WTC11 (cell line): ENCODE results near the gene DPP10. TPM values are rescaled to one million over a fixed set of nuclear protein-coding genes. Genes with fewer than 3 reads are reported as not detected.

ENCODE experiments used
- ATAC-seq: fragments of 200-7000 bp; cut with Tn5 transposase; 2 replicates; pipeline ENCODE4 v1.10.0; 2021; ENCODE audit warnings: mild to moderate bottlenecking, moderate library complexity
- CTCF ChIA-PET: fragments of 300-600 bp; sonication (Branson Sonifier 250); formaldehyde crosslinking; loops from one replicate; lab custom pipeline; 2021; ENCODE audit warnings: antibody characterized with exemption; lab: Charles Lee
- POLR2A ChIA-PET: fragments of 350-600 bp; sonication (Branson Sonifier 250); formaldehyde crosslinking; loops from one replicate; lab custom pipeline; 2021; ENCODE audit warnings: antibody characterized with exemption; lab: Charles Lee
- DNase-seq: peaks from one replicate; pipeline ENCODE4 v3.0.0; 2021; ENCODE audit warnings: low spot score
- H3K27ac Mint-ChIP-seq: 2 replicates; pipeline ENCODE4 v1.8.0; 2021; ENCODE audit warnings: mixed read lengths
- H3K27me3 Mint-ChIP-seq: 2 replicates; pipeline ENCODE4 v1.8.0; 2021; ENCODE audit warnings: low read depth, mild to moderate bottlenecking, moderate library complexity, mixed read lengths
- H3K36me3 Mint-ChIP-seq: 2 replicates; pipeline ENCODE4 v1.8.0; 2021; ENCODE audit warnings: mixed read lengths
- H3K4me1 Mint-ChIP-seq: 2 replicates; pipeline ENCODE4 v1.8.0; 2022; ENCODE audit warnings: mixed read lengths
- H3K4me3 Mint-ChIP-seq: 2 replicates; pipeline ENCODE4 v1.8.0; 2021; ENCODE audit warnings: mild to moderate bottlenecking, moderate library complexity, mixed read lengths
- H3K9me3 Mint-ChIP-seq: 2 replicates; pipeline ENCODE4 v1.8.0; 2021; ENCODE audit warnings: mixed read lengths
- ATF1 ChIP-seq: sonication (generic); formaldehyde crosslinking; IDR thresholded peaks from 2 replicates; pipeline ENCODE4 v1.8.1; 2023; ENCODE audit warnings: mild to moderate bottlenecking, moderate library complexity, missing genetic modification reagents
- ATF3 ChIP-seq: sonication (generic); formaldehyde crosslinking; conservative IDR thresholded peaks from 2 replicates; pipeline ENCODE4 v1.8.1; 2022; ENCODE audit warnings: mild to moderate bottlenecking, missing genetic modification reagents
- CREM ChIP-seq: sonication (generic); formaldehyde crosslinking; IDR thresholded peaks from 2 replicates; pipeline ENCODE4 v1.8.1; 2022; ENCODE audit warnings: mild to moderate bottlenecking, missing genetic modification reagents, moderate library complexity
- ESRRA ChIP-seq: sonication (generic); formaldehyde crosslinking; IDR thresholded peaks from 2 replicates; pipeline ENCODE4 v1.8.1; 2022; ENCODE audit warnings: mild to moderate bottlenecking, missing genetic modification reagents, borderline replicate concordance
- FOXJ3 ChIP-seq: sonication (generic); formaldehyde crosslinking; IDR thresholded peaks from 2 replicates; pipeline ENCODE4 v1.9.0; 2021; ENCODE audit warnings: missing genetic modification reagents, mild to moderate bottlenecking, borderline replicate concordance
- FOXP4 ChIP-seq: sonication (generic); formaldehyde crosslinking; IDR thresholded peaks from 2 replicates; pipeline ENCODE4 v1.8.0; 2022; ENCODE audit warnings: mild to moderate bottlenecking, missing genetic modification reagents
- GRHL2 ChIP-seq: fragments of 250-450 bp; sonication (Bioruptor Pico); IDR thresholded peaks from 2 replicates; pipeline ENCODE4 v1.8.0; 2022; ENCODE audit warnings: mild to moderate bottlenecking, moderate library complexity; ENCODE audit not compliant: insufficient replicate concordance, severe bottlenecking
- GTF2I ChIP-seq: fragments of 250-450 bp; sonication (Bioruptor Pico); conservative IDR thresholded peaks from 2 replicates; pipeline ENCODE4 v1.4.0; 2021; ENCODE audit warnings: mild to moderate bottlenecking
- KAT7 ChIP-seq: sonication (generic); formaldehyde crosslinking; IDR thresholded peaks from 2 replicates; pipeline ENCODE4 v1.8.1; 2023; ENCODE audit warnings: missing genetic modification reagents, mild to moderate bottlenecking, borderline replicate concordance
- NFATC4 ChIP-seq: fragments of 250-450 bp; sonication (Bioruptor Pico); IDR thresholded peaks from 2 replicates; pipeline ENCODE4 v1.9.0; 2021; ENCODE audit warnings: mild to moderate bottlenecking
- NR2C2 ChIP-seq: sonication (generic); formaldehyde crosslinking; IDR thresholded peaks from 2 replicates; pipeline ENCODE4 v1.8.0; 2022; ENCODE audit warnings: mild to moderate bottlenecking, missing genetic modification reagents
- PRRX2 ChIP-seq: fragments of 250-450 bp; sonication (Bioruptor Pico); IDR thresholded peaks from 2 replicates; pipeline ENCODE4 v1.8.0; 2021; ENCODE audit warnings: mild to moderate bottlenecking
- SOX15 ChIP-seq: fragments of 250-450 bp; sonication (Bioruptor Pico); IDR thresholded peaks from 2 replicates; pipeline ENCODE4 v1.9.0; 2021; ENCODE audit warnings: mild to moderate bottlenecking
- TP53 ChIP-seq: sonication (generic); formaldehyde crosslinking; IDR thresholded peaks from 2 replicates; pipeline ENCODE4 v1.8.1; 2023; ENCODE audit warnings: mild to moderate bottlenecking, missing genetic modification reagents
- ZBTB21 ChIP-seq: sonication (generic); formaldehyde crosslinking; IDR thresholded peaks from 2 replicates; pipeline ENCODE4 v1.8.1; 2023; ENCODE audit warnings: mild to moderate bottlenecking, missing genetic modification reagents, borderline replicate concordance
- ZMAT4 ChIP-seq: fragments of 250-450 bp; sonication (Bioruptor Pico); IDR thresholded peaks from 2 replicates; pipeline ENCODE4 v1.9.0; 2021; ENCODE audit warnings: mild to moderate bottlenecking
- ZNF121 ChIP-seq: sonication (generic); formaldehyde crosslinking; IDR thresholded peaks from 2 replicates; pipeline ENCODE4 v1.8.0; 2023; ENCODE audit warnings: missing genetic modification reagents
- ZNF263 ChIP-seq: sonication (generic); formaldehyde crosslinking; IDR thresholded peaks from 2 replicates; pipeline ENCODE4 v1.8.1; 2022; ENCODE audit warnings: low read depth, mild to moderate bottlenecking, moderate library complexity, missing genetic modification reagents
- ZNF425 ChIP-seq: fragments of 250-450 bp; sonication (Bioruptor Pico); conservative IDR thresholded peaks from 2 replicates; pipeline ENCODE4 v1.9.0; 2021; ENCODE audit warnings: mild to moderate bottlenecking
- total RNA-seq: library from RNA; stranded (reverse); gene quantifications from 3 replicates; pipeline ENCODE4 v1.2.3, GENCODE V29; 2021
- TF ChIP-seq, protein P1 (sequence below): sonication (generic); formaldehyde crosslinking; IDR thresholded peaks from 2 replicates; pipeline ENCODE4 v1.8.0; 2022; ENCODE audit warnings: missing genetic modification reagents
- TF ChIP-seq, protein P2 (sequence below): sonication (generic); formaldehyde crosslinking; IDR thresholded peaks from 2 replicates; pipeline ENCODE4 v1.8.0; 2022; ENCODE audit warnings: mild to moderate bottlenecking, missing genetic modification reagents
- TF ChIP-seq, protein P3 (sequence below): fragments of 200-600 bp; IDR thresholded peaks from 2 replicates; pipeline ENCODE4 v1.8.0; 2022; ENCODE audit warnings: antibody characterized with exemption

DPP10 gene
- total RNA-seq, 1 experiment from 2014 or later: 4.0 TPM

DNA sequence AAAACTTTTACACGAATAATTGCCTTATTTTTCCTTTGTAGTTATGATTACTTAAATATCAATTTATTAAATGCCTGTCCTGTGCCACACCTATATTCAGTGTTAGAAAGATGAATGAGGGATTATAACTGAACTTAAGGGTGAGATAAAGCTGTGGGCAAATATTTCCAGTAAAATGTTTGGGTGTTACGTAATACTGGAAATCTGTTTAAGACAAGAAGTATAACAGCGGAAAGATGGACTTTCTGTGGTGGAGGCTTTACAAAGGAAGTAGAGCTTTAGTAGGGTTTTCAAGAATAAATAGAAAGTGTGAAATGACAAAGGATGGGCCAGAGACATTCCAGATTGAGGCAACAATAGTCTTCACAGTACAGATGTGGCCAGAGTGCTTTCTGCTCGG lies 927.0 kb downstream of the DPP10 start (continued):
- TF ChIP-seq, protein P1, sequence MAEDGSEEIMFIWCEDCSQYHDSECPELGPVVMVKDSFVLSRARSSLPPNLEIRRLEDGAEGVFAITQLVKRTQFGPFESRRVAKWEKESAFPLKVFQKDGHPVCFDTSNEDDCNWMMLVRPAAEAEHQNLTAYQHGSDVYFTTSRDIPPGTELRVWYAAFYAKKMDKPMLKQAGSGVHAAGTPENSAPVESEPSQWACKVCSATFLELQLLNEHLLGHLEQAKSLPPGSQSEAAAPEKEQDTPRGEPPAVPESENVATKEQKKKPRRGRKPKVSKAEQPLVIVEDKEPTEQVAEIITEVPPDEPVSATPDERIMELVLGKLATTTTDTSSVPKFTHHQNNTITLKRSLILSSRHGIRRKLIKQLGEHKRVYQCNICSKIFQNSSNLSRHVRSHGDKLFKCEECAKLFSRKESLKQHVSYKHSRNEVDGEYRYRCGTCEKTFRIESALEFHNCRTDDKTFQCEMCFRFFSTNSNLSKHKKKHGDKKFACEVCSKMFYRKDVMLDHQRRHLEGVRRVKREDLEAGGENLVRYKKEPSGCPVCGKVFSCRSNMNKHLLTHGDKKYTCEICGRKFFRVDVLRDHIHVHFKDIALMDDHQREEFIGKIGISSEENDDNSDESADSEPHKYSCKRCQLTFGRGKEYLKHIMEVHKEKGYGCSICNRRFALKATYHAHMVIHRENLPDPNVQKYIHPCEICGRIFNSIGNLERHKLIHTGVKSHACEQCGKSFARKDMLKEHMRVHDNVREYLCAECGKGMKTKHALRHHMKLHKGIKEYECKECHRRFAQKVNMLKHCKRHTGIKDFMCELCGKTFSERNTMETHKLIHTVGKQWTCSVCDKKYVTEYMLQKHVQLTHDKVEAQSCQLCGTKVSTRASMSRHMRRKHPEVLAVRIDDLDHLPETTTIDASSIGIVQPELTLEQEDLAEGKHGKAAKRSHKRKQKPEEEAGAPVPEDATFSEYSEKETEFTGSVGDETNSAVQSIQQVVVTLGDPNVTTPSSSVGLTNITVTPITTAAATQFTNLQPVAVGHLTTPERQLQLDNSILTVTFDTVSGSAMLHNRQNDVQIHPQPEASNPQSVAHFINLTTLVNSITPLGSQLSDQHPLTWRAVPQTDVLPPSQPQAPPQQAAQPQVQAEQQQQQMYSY: no peak
- no peak for TF ChIP-seq ZNF121 (CRISPR knock-in tag)
- TF ChIP-seq ZMAT4 (CRISPR knock-in tag): no peak
- no peak for TF ChIP-seq KAT7
- no peak for TF ChIP-seq FOXJ3 (CRISPR knock-in tag)
- TF ChIP-seq ATF3: no peak
- TF ChIP-seq ZNF263: no peak
- TF ChIP-seq FOXP4 (CRISPR knock-in tag): no peak
- TF ChIP-seq NR2C2: no peak
- no peak for TF ChIP-seq GRHL2
- TF ChIP-seq, protein P2, sequence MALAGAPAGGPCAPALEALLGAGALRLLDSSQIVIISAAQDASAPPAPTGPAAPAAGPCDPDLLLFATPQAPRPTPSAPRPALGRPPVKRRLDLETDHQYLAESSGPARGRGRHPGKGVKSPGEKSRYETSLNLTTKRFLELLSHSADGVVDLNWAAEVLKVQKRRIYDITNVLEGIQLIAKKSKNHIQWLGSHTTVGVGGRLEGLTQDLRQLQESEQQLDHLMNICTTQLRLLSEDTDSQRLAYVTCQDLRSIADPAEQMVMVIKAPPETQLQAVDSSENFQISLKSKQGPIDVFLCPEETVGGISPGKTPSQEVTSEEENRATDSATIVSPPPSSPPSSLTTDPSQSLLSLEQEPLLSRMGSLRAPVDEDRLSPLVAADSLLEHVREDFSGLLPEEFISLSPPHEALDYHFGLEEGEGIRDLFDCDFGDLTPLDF (CRISPR knock-in tag): no peak

DNA sequence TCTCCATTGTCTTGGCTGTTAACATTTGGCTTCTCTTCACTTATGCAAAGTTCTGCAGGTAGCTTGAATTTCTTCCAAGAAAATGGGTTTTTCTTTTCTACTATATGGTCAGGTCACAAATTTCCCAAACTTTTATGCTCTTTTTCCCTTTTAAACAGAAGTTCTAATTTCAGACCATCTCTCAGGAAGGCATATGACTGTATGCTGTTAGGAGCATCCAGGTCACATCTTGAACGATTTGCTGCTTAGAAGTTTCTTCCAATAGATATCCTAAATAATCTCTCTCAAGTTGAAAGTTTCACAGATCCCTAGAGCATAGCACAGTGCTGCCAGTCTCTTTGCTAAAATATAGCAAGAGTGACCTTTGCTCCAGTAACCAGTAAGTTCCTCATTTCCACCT lies 932.5 kb downstream of the DPP10 start:
- no peak overlapping the region for H3K27ac Mint-ChIP-seq
- CTCF ChIA-PET: no interaction called here

DNA sequence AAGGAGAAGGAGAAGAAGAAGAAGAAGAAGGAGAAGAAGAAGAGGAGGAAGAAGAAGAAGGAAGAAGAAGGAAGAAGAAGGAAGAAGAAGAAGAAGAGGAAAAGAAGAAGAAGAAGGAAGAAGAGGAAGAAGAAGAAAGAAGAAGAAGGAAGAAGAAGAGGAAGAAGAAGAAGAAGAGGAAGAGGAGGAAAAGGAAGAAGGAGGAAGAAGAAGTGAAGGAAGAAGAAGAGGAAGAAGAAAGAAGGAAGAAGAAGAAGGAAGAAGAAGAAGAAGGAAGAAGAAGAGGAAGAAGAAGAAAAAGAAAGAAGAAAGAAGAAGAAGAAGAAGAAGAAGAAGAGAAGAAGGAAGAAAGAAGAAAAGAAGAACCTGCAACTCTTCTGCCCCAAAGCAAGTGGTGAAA lies 942.0 kb downstream of the DPP10 start:
- ATAC-seq: no peak
- DNase-seq: no peak
- POLR2A ChIA-PET: no interaction called here
- Mint-ChIP-seq H3K9me3 (peaks cover 50% of the 10 kb centered on the region), H3K36me3 (peaks cover 49% of the 10 kb centered on the region), H3K4me1 (no peaks in the 10 kb centered on the region), H3K4me3 (no peak overlapping the region), H3K27me3 (peaks cover 2% of the 10 kb centered on the region; the same call in 1 of the 2 replicates), H3K27ac (no peak overlapping the region)
- CTCF ChIA-PET: no interaction called here
- TF ChIP-seq ZBTB21 (no peak), NFATC4 (no peak), TP53 (CRISPR knock-in tag) (no peak), GRHL2 (no peak), ZNF425 (CRISPR knock-in tag) (no peak), GTF2I (CRISPR knock-in tag) (no peak), ESRRA (CRISPR knock-in tag) (no peak), CREM (no peak), SOX15 (CRISPR knock-in tag) (no peak)

More for the DNA sequence above, 932.5 kb downstream of the DPP10 start:
- no peak overlapping the region for H3K4me3 Mint-ChIP-seq
- peaks cover 14% of the 10 kb centered on the region for H3K27me3 Mint-ChIP-seq
- no peaks in the 10 kb centered on the region for H3K4me1 Mint-ChIP-seq
- TF ChIP-seq PRRX2 (CRISPR knock-in tag) (no peak), ATF1 (no peak), KAT7 (no peak)
- TF ChIP-seq, protein P3, sequence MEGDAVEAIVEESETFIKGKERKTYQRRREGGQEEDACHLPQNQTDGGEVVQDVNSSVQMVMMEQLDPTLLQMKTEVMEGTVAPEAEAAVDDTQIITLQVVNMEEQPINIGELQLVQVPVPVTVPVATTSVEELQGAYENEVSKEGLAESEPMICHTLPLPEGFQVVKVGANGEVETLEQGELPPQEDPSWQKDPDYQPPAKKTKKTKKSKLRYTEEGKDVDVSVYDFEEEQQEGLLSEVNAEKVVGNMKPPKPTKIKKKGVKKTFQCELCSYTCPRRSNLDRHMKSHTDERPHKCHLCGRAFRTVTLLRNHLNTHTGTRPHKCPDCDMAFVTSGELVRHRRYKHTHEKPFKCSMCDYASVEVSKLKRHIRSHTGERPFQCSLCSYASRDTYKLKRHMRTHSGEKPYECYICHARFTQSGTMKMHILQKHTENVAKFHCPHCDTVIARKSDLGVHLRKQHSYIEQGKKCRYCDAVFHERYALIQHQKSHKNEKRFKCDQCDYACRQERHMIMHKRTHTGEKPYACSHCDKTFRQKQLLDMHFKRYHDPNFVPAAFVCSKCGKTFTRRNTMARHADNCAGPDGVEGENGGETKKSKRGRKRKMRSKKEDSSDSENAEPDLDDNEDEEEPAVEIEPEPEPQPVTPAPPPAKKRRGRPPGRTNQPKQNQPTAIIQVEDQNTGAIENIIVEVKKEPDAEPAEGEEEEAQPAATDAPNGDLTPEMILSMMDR: no peak
- H3K9me3 Mint-ChIP-seq: peaks cover 66% of the 10 kb centered on the region
- peaks cover 50% of the 10 kb centered on the region for H3K36me3 Mint-ChIP-seq
- no peak for DNase-seq
- POLR2A ChIA-PET: no interaction called here
- ATAC-seq: no peak
